H1 (cell line): ENCODE results near the gene INVS. TPM values are rescaled to one million over a fixed set of nuclear protein-coding genes. Genes with fewer than 3 reads are reported as not detected.

Experiments used
- CTCF ChIA-PET: fragments of 300-600 bp; sonication (Branson Sonifier 250); formaldehyde crosslinking; loops from one replicate; lab custom pipeline; 2021; ENCODE audit not compliant: partially characterized antibody; lab: Charles Lee
- POLR2A ChIA-PET: fragments of 300-600 bp; sonication (Branson Sonifier 250); formaldehyde crosslinking; loops from one replicate; lab custom pipeline; 2021; ENCODE audit warnings: inconsistent platforms; ENCODE audit not compliant: partially characterized antibody; lab: Charles Lee
- DNase-seq, 2 experiments: peaks; one replicate each; pipeline versions ENCODE4 v3.0.0 to v3.0.0-alpha.2; 2010 to 2022; ENCODE audit warnings: low spot score in 2 of 2, low read depth in 1 of 2, mixed read lengths in 1 of 2
- FAIRE-seq: peaks from 2 replicates; lab custom pipeline; 2011; peaks lifted over from hg19 to GRCh38; lab: Jason Lieb, UNC
- H2AFZ ChIP-seq: 2 replicates; pipeline ENCODE4 v1.8.1; 2012; ENCODE audit warnings: low read length, inconsistent platforms
- H2AK5ac ChIP-seq: 2 replicates; pipeline ENCODE4 v1.6.1; 2013; ENCODE audit warnings: low read depth, low read length
- H2BK120ac ChIP-seq: replicated peaks from 2 replicates; pipeline ENCODE3; 2013; ENCODE audit warnings: low read depth, low read length, inconsistent platforms
- H2BK12ac ChIP-seq: 2 replicates; pipeline ENCODE4 v1.6.1; 2013; ENCODE audit warnings: low read depth, low read length
- H2BK15ac ChIP-seq: 2 replicates; pipeline ENCODE4 v1.6.1; 2013; ENCODE audit warnings: low read length
- H2BK20ac ChIP-seq: 2 replicates; pipeline ENCODE4 v1.6.1; 2013; ENCODE audit warnings: low read length
- H2BK5ac ChIP-seq: 2 replicates; pipeline ENCODE4 v1.6.1; 2013; ENCODE audit warnings: low read depth, low read length
- H3K14ac ChIP-seq: 2 replicates; pipeline ENCODE4 v1.6.1; 2013; ENCODE audit warnings: inconsistent platforms; ENCODE audit not compliant: insufficient read length
- H3K18ac ChIP-seq: 2 replicates; pipeline ENCODE4 v1.6.1; 2013; ENCODE audit warnings: low read length; ENCODE audit errors: extremely low read depth
- H3K23ac ChIP-seq: 2 replicates; pipeline ENCODE4 v1.6.1; 2013; ENCODE audit warnings: inconsistent platforms; ENCODE audit not compliant: insufficient read length
- H3K23me2 ChIP-seq: 2 replicates; pipeline ENCODE4 v1.6.1; 2013; ENCODE audit warnings: low read depth, low read length
- H3K27ac ChIP-seq: 2 replicates; pipeline ENCODE4 v1.6.1; 2011; ENCODE audit warnings: low read depth, low read length, inconsistent platforms
- H3K27me3 ChIP-seq, 4 experiments: replicated peaks in 1 of 4; 1 replicate in 1 of 4; 2 replicates in 3 of 4; pipeline versions ENCODE4 v1.6.1 to v1.8.1; 2011 to 2013; ENCODE audit warnings: low read length in 3 of 4, mild to moderate bottlenecking in 3 of 4, inconsistent platforms in 2 of 4, mixed read lengths in 2 of 4, moderate library complexity in 1 of 4; ENCODE audit not compliant: control insufficient read depth in 3 of 4, insufficient read depth in 3 of 4; ENCODE audit errors: extremely low read depth in 1 of 4
- H3K36me3 ChIP-seq, 4 experiments: 2 replicates each; pipeline versions ENCODE4 v1.6.1 to v1.8.1; 2011 to 2013; ENCODE audit warnings: mild to moderate bottlenecking in 4 of 4, low read length in 3 of 4, moderate library complexity in 2 of 4, control low read depth in 1 of 4, inconsistent platforms in 1 of 4; ENCODE audit not compliant: insufficient read depth in 4 of 4, control insufficient read depth in 2 of 4
- H3K4ac ChIP-seq: replicated peaks from 2 replicates; pipeline ENCODE3; 2013; ENCODE audit warnings: low read length, low read depth, mixed read lengths, inconsistent platforms; ENCODE audit not compliant: insufficient read length
- H3K4me1 ChIP-seq, 4 experiments: replicated peaks in 1 of 4; 1 replicate in 1 of 4; 2 replicates in 3 of 4; pipeline versions ENCODE4 v1.6.1 to v1.8.1; 2011 to 2013; ENCODE audit warnings: low read length in 3 of 4, inconsistent platforms in 2 of 4, mixed read lengths in 1 of 4; ENCODE audit not compliant: insufficient read depth in 4 of 4, control insufficient read depth in 3 of 4
- H3K4me2 ChIP-seq, 2 experiments: 2 replicates each; pipeline versions ENCODE4 v1.6.1 to v1.8.1; 2011 to 2013; ENCODE audit warnings: low read depth in 2 of 2, low read length in 2 of 2, control low read depth in 1 of 2, inconsistent platforms in 1 of 2, mild to moderate bottlenecking in 1 of 2; ENCODE audit not compliant: insufficient read depth in 1 of 2
- H3K4me3 ChIP-seq, 4 experiments: fragments of 200-600, 300-600 bp in 1 of 4; sonication (generic), shearing (Covaris generic), sonication (Bioruptor Twin) in 1 of 4; 2 replicates each; pipeline versions ENCODE4 v1.5.1 to v1.8.1; 2011 to 2016; ENCODE audit warnings: low read length in 4 of 4, low read depth in 3 of 4, control low read depth in 2 of 4, inconsistent platforms in 2 of 4, mild to moderate bottlenecking in 2 of 4, mixed read lengths in 1 of 4, moderate library complexity in 1 of 4; ENCODE audit not compliant: insufficient read depth in 2 of 4; ENCODE audit errors: extremely low read depth in 1 of 4
- H3K56ac ChIP-seq: replicated peaks from 2 replicates; pipeline ENCODE3; 2013; ENCODE audit warnings: low read depth, mild to moderate bottlenecking, mixed read lengths, low read length, inconsistent platforms; ENCODE audit not compliant: insufficient read length
- H3K79me1 ChIP-seq: 2 replicates; pipeline ENCODE4 v1.6.1; 2013; ENCODE audit warnings: low read depth, low read length, control low read depth
- H3K79me2 ChIP-seq, 2 experiments: 2 replicates each; pipeline versions ENCODE4 v1.6.1 to v1.8.1; 2012 to 2013; ENCODE audit warnings: low read length in 2 of 2, mild to moderate bottlenecking in 2 of 2, inconsistent platforms in 1 of 2; ENCODE audit not compliant: insufficient read depth in 2 of 2, control insufficient read depth in 1 of 2
- H3K9ac ChIP-seq, 4 experiments: replicated peaks in 1 of 4; 1 replicate in 1 of 4; 2 replicates in 3 of 4; pipeline versions ENCODE4 v1.6.1 to v1.8.1; 2011 to 2013; ENCODE audit warnings: low read depth in 3 of 4, low read length in 3 of 4, control low read depth in 2 of 4, mild to moderate bottlenecking in 2 of 4, moderate library complexity in 2 of 4, inconsistent platforms in 1 of 4; ENCODE audit errors: extremely low read depth in 1 of 4
- H3K9me3 ChIP-seq, 2 experiments: 2 replicates each; pipeline versions ENCODE4 v1.6.1 to v1.8.1; 2012 to 2013; ENCODE audit warnings: mild to moderate bottlenecking in 2 of 2, moderate library complexity in 2 of 2, control low read depth in 1 of 2, inconsistent platforms in 1 of 2, low read depth in 1 of 2, low read length in 1 of 2, mixed read lengths in 1 of 2; ENCODE audit not compliant: insufficient read depth in 2 of 2
- H4K20me1 ChIP-seq, 2 experiments: replicated peaks in 1 of 2; 2 replicates each; pipeline versions ENCODE3 to v1.8.1; 2011 to 2013; ENCODE audit warnings: inconsistent platforms in 2 of 2, low read length in 2 of 2, mild to moderate bottlenecking in 1 of 2; ENCODE audit not compliant: insufficient read depth in 2 of 2, control insufficient read depth in 1 of 2
- H4K5ac ChIP-seq: 2 replicates; pipeline ENCODE4 v1.6.1; 2013; ENCODE audit warnings: low read length, low read depth, mixed read lengths, inconsistent platforms; ENCODE audit not compliant: insufficient read length
- H4K8ac ChIP-seq: 2 replicates; pipeline ENCODE4 v1.8.0; 2013; ENCODE audit warnings: mild to moderate bottlenecking, moderate library complexity, low read length, inconsistent platforms; ENCODE audit not compliant: insufficient read depth; ENCODE audit errors: extremely low read depth
- H4K91ac ChIP-seq: replicated peaks from 2 replicates; pipeline ENCODE3; 2013; ENCODE audit warnings: low read length, mixed read lengths, inconsistent platforms; ENCODE audit not compliant: insufficient read length
- JUND ChIP-seq: IDR thresholded peaks from 2 replicates; pipeline ENCODE4 v1.6.1; 2011; ENCODE audit warnings: mild to moderate bottlenecking, improper control_type of control experiment, low read length
- NRF1 ChIP-seq: IDR thresholded peaks from 2 replicates; pipeline ENCODE4 v1.6.1; 2011; ENCODE audit warnings: mild to moderate bottlenecking, low read depth, low read length, improper control_type of control experiment
- RBBP5 ChIP-seq: IDR thresholded peaks from 2 replicates; pipeline ENCODE4 v1.7.1; 2012; ENCODE audit warnings: low read depth, mild to moderate bottlenecking, inconsistent platforms, low read length, moderate library complexity, borderline replicate concordance
- SAP30 ChIP-seq: fragments of 300-600 bp; sonication (generic); IDR thresholded peaks from 2 replicates; pipeline ENCODE4 v1.7.1; 2012; ENCODE audit warnings: low read length, moderate library complexity, mild to moderate bottlenecking, inconsistent platforms; ENCODE audit not compliant: insufficient read depth, insufficient replicate concordance
- SUZ12 ChIP-seq: fragments of 200-600 bp; sonication (generic); IDR thresholded peaks from 2 replicates; pipeline ENCODE4 v1.6.1; 2012; ENCODE audit warnings: mild to moderate bottlenecking, inconsistent platforms, low read length, moderate library complexity, mixed read lengths
- WGBS, 2 experiments: shearing (Covaris generic) in 1 of 2; methylation state at CpG; one replicate each; pipeline versions ENCODE4 v1.1.6 to v1.1.7; 2013 to 2015; ENCODE audit warnings: low lambda C conversion rate in 2 of 2, mixed read lengths in 2 of 2, inconsistent platforms in 1 of 2, low coverage in 1 of 2, missing lambda C conversion rate in 1 of 2; ENCODE audit not compliant: insufficient replicate concordance in 2 of 2, insufficient coverage in 1 of 2, insufficient read length in 1 of 2; ENCODE audit errors: extremely low coverage in 1 of 2, missing lambda C conversion rate in 1 of 2; 5-methylcytosine and 5-hydroxymethylcytosine counted together
- polyA plus RNA-seq, 7 experiments: library from polyadenylated mRNA; depleted of rRNA in 3 of 7; stranded (reverse) in 5 of 7; unstranded in 2 of 7; fragments of >200 nt in 5 of 7; fragments of 200-250 nt in 2 of 7; gene quantifications; 1 replicate in 5 of 7; 2 replicates in 1 of 7; 4 replicates in 1 of 7; pipeline versions ENCODE4 v1.2.1 to v1.2.3, GENCODE V29; 2011 to 2013; ENCODE audit warnings: missing spikeins in 2 of 7, mixed read lengths in 2 of 7
- total RNA-seq: library from RNA; stranded (reverse); fragmentation: NEBNext Ultra II Directional; extraction: Animal tissue kit (Norgen Biotek cat#: 25700); gene quantifications from 2 replicates; pipeline ENCODE4 v1.2.1, GENCODE V29; 2021

INVS gene
- total and polyA plus RNA-seq, 2 of the 8 experiments (the other 6 are each of a cell fraction or from before 2014, with no cell fraction given) = 4.1 to 6.9 TPM

GRCh38 chr9:100104314-100104713 is 5.3 kb downstream of the INVS start:
- Histone ChIP-seq H3K18ac (no peak overlapping the region), H3K27ac (no peak overlapping the region), H3K79me1 (no peaks in the 10 kb centered on the region), H2AFZ (no peak overlapping the region), H4K20me1 (no peaks in the 10 kb centered on the region), H3K79me2 (no peaks in the 10 kb centered on the region), H3K4me2 (no peak overlapping the region), H2BK5ac (no peak overlapping the region), H2BK20ac (no peak overlapping the region), H2AK5ac (no peak overlapping the region), H3K56ac (no peak overlapping the region), H3K36me3 (peaks cover 0 to 13% (median 7%) of the 10 kb centered on the region in 4 experiments; a peak in 5 of 8 replicates), H4K91ac (no peak overlapping the region), H2BK120ac (no peak overlapping the region), H3K4me3 (no peak overlapping the region), H2BK12ac (no peak overlapping the region), H3K9me3 (no peaks in the 10 kb centered on the region), H3K14ac (no peak overlapping the region), H3K9ac (no peak overlapping the region), H3K4ac (no peak overlapping the region), H4K5ac (no peak overlapping the region), H3K27me3 (no peaks in the 10 kb centered on the region), H3K23me2 (peaks cover 3% of the 10 kb centered on the region; the same call in 1 of the 2 replicates), H3K23ac (no peak overlapping the region), H4K8ac (no peak overlapping the region), H3K4me1 (peaks cover 2 to 3% (median 3%) of the 10 kb centered on the region in 4 experiments; a peak in 3 of 7 replicates), H2BK15ac (no peak overlapping the region)
- DNase-seq (no peak), FAIRE-seq (no peak)
- WGBS, 2 experiments = 75% methylated on average over 4 of the region's 4 CpGs; no CpG with 5 or more reads in 1 of the 2 experiments
- ChIA-PET CTCF (interaction anchor here (0.6 kb wide), 1 partner anchor 250 kb away, joined by 3 read pairs; no protein-coding TSS in a partner anchor), POLR2A (no interaction called here)
- TF ChIP-seq SAP30 (no peak), JUND (no peak), RBBP5 (no peak), SUZ12 (no peak), NRF1 (no peak)
